Stomach (tissue), 9 donors: ENCODE data around the gene SHMT2. TPM values are rescaled to one million over a fixed set of nuclear protein-coding genes. Genes with fewer than 3 reads are reported as not detected.

Experiments used
- DNase-seq, 2 donors: peaks; one replicate each; pipeline versions ENCODE4 v3.0.0 to v3.0.0-alpha.2; 2013 to 2019
- H3K27ac ChIP-seq, 5 donors: fragments of 200-600 bp in 4 of 5; sonication (generic) in 4 of 5; one replicate each; pipeline ENCODE4 v1.5.1; 2013 to 2019; ENCODE audit warnings: mild to moderate bottlenecking in 1 of 5, moderate library complexity in 1 of 5
- H3K27me3 ChIP-seq, 3 donors: fragments of 200-600 bp; sonication (generic); one replicate each; pipeline ENCODE4 v1.5.1; 2017 to 2019; ENCODE audit warnings: mixed run types in 1 of 3
- H3K36me3 ChIP-seq, 4 donors: fragments of 200-600 bp; sonication (generic); 1 replicate in 3 of 4; 2 replicates in 1 of 4; pipeline ENCODE4 v1.5.1; 2016 to 2019
- H3K4me1 ChIP-seq, 4 donors: fragments of 200-600 bp; sonication (generic); one replicate each; pipeline ENCODE4 v1.5.1; 2016 to 2019
- H3K4me3 ChIP-seq, 4 donors: fragments of 200-600 bp; sonication (generic) in 3 of 4; one replicate each; pipeline ENCODE4 v1.5.1; 2016 to 2019; ENCODE audit warnings: mild to moderate bottlenecking in 1 of 4
- H3K9me3 ChIP-seq, 4 donors: fragments of 200-600 bp; sonication (generic); one replicate each; pipeline ENCODE4 v1.5.1; 2016 to 2019
- CTCF ChIP-seq, 7 experiments: fragments of 450-650 bp in 4 of 7; fragments of 200-600 bp in 3 of 7; sonication (generic) in 3 of 7; IDR thresholded peaks; one replicate each; pipeline ENCODE4 v1.5.1; 2016 to 2019; ENCODE audit warnings: antibody characterized with exemption in 7 of 7, control low read depth in 2 of 7, mild to moderate bottlenecking in 1 of 7
- EP300 ChIP-seq: sonication (generic); formaldehyde crosslinking; IDR thresholded peaks from one replicate; pipeline ENCODE4 v1.6.1; 2017; ENCODE audit warnings: antibody characterized with exemption
- POLR2A ChIP-seq, 4 donors: fragments of 450-650 bp; IDR thresholded peaks; one replicate each; pipeline ENCODE4 v1.6.1; 2016; ENCODE audit warnings: antibody characterized with exemption in 4 of 4, control low read depth in 2 of 4, mild to moderate bottlenecking in 1 of 4, moderate library complexity in 1 of 4
- POLR2AphosphoS5 ChIP-seq, 3 donors: sonication (generic); formaldehyde crosslinking; IDR thresholded peaks; one replicate each; pipeline ENCODE4 v1.6.1; 2016; ENCODE audit warnings: antibody characterized with exemption in 3 of 3
- WGBS, 5 donors: extraction: QIAGEN DNeasy Blood & Tissue Kit in 3 of 5; methylation state at CpG; one replicate each; pipeline versions ENCODE4 v1.1.5 to v1.1.7; 2013 to 2018; 5-methylcytosine and 5-hydroxymethylcytosine counted together
- intact Hi-C: fragments of 100-400 bp; cut with DNase I; formaldehyde crosslinking; loops from one replicate; pipeline ENCODE4 v1.15.1; 2023; ENCODE audit warnings: low total_unique reads
- polyA plus RNA-seq, 3 donors: library from polyadenylated mRNA; stranded (reverse); fragments of 200-250 nt; gene quantifications; one replicate each; pipeline ENCODE4 v1.2.3, GENCODE V29; 2013
- total RNA-seq, 5 donors: library from RNA; depleted of rRNA; stranded (reverse); fragments of >200 nt; gene quantifications; one replicate each; pipeline versions ENCODE4 v1.1.0 to v1.2.3, GENCODE V29; 2014 to 2016
- donor health status: healthy with polysubstance abuse.
- donor health status: Bipolar disorder and iron deficiency.
- donor health status: healthy.

The SHMT2 gene
- total and polyA plus RNA-seq, 8 donors = 26.1 to 93.7 (median 58.0) TPM

- 5 to 10% (median 7%) methylated on average over 28 to 38 of the region's 38 CpGs for WGBS, 5 donors
- TF ChIP-seq EP300 (no peak), CTCF (IDR thresholded peaks at IDR 0.05) (no peak), POLR2A (IDR thresholded peaks at IDR 0.05) (no peak), POLR2AphosphoS5 (IDR thresholded peaks at IDR 0.05) (no peak)
- Histone ChIP-seq H3K4me1 (peaks cover 19 to 45% (median 33%) of the 10 kb centered on the region in 4 donors), H3K27ac (no peak overlapping the region), H3K4me3 (no peak overlapping the region), H3K9me3 (no peaks in the 10 kb centered on the region), H3K27me3 (peaks cover 46 to 100% (median 95%) of the 10 kb centered on the region in 3 donors), H3K36me3 (no peaks in the 10 kb centered on the region)
- DNase-seq = no peak
- intact Hi-C loops = no loop called here
Observed at GRCh38 chr12:57219993-57220754, 9.3 kb upstream of the SHMT2 start.

GRCh38 chr12:57220770-57221168, 8.7 kb upstream of the SHMT2 start:
- H3K27me3 ChIP-seq = peaks cover 46 to 100% (median 95%) of the 10 kb centered on the region in 3 donors
- intact Hi-C loops = no loop called here

GRCh38 chr12:57221169-57221917, 8.2 kb upstream of the SHMT2 start:
- Histone ChIP-seq H3K36me3 (no peaks in the 10 kb centered on the region), H3K27me3 (peaks cover 47 to 100% (median 95%) of the 10 kb centered on the region in 3 donors), H3K27ac (no peak overlapping the region), H3K9me3 (no peaks in the 10 kb centered on the region), H3K4me1 (peaks cover 12 to 39% (median 33%) of the 10 kb centered on the region in 4 donors), H3K4me3 (no peak overlapping the region)
- intact Hi-C loops = no loop called here
- DNase-seq = no peak
- TF ChIP-seq CTCF (IDR thresholded peaks at IDR 0.05) (no peak), EP300 (no peak), POLR2AphosphoS5 (IDR thresholded peaks at IDR 0.05) (no peak), POLR2A (IDR thresholded peaks at IDR 0.05) (no peak)
- 9 to 16% (median 10%) methylated on average over 13 to 24 of the region's 24 CpGs for WGBS, 5 donors

More at GRCh38 chr12:57220770-57221168, 8.7 kb upstream of the SHMT2 start:
- no peak for TF ChIP-seq CTCF (IDR thresholded peaks at IDR 0.05)
- no peak for TF ChIP-seq POLR2AphosphoS5 (IDR thresholded peaks at IDR 0.05)
- no peak for TF ChIP-seq EP300
- no peak for TF ChIP-seq POLR2A (IDR thresholded peaks at IDR 0.05)
- no peaks in the 10 kb centered on the region for H3K9me3 ChIP-seq
- peaks cover 18 to 45% (median 35%) of the 10 kb centered on the region in 4 donors for H3K4me1 ChIP-seq
- no peak overlapping the region for H3K27ac ChIP-seq
- whole genome bisulfite sequencing, 5 donors = 31 to 70% (median 50%) methylated on average over 1 of the region's 1 CpG
- H3K4me3 ChIP-seq = no peak overlapping the region
- H3K36me3 ChIP-seq = no peaks in the 10 kb centered on the region
- no peak for DNase-seq

GRCh38 chr12:57222286-57223190, 7.0 kb upstream of the SHMT2 start:
- no peaks in the 10 kb centered on the region for H3K36me3 ChIP-seq
- no peak overlapping the region for H3K4me3 ChIP-seq
- intact Hi-C loops = no loop called here
- DNase-seq = no peak
- no peak for TF ChIP-seq EP300
- no peak for TF ChIP-seq CTCF (IDR thresholded peaks at IDR 0.05)
- no peak for TF ChIP-seq POLR2A (IDR thresholded peaks at IDR 0.05)
- no peak for TF ChIP-seq POLR2AphosphoS5 (IDR thresholded peaks at IDR 0.05)
- 22 to 41% (median 26%) methylated on average over 7 to 13 of the region's 13 CpGs for whole genome bisulfite sequencing, 5 donors
- peaks cover 50 to 99% (median 94%) of the 10 kb centered on the region in 3 donors for H3K27me3 ChIP-seq
- H3K9me3 ChIP-seq = no peaks in the 10 kb centered on the region
- H3K4me1 ChIP-seq = peaks cover 7 to 37% (median 30%) of the 10 kb centered on the region in 4 donors
- H3K27ac ChIP-seq = no peak overlapping the region
